ENCODE measurements around the gene NUDCD3. TPM values are rescaled to one million over a fixed set of nuclear protein-coding genes. Genes with fewer than 3 reads are reported as not detected.

NUDCD3 gene
- 86.1 TPM for polyA plus RNA-seq (ENCODE audit: insufficient read length)
- long read RNA-seq, donor 1, full-length matches to known transcripts = 15 of 21 reads
- long read RNA-seq, donor 1, partial matches to known transcripts = 6 of 21 reads
- long read RNA-seq, donor 1, other reads (novel, unspliced or antisense) = 0 of 21 reads
- long read RNA-seq, donor 2, full-length matches to known transcripts = 12 of 891 reads
- long read RNA-seq, donor 2, partial matches to known transcripts = 879 of 891 reads
- long read RNA-seq, donor 2, other reads (novel, unspliced or antisense) = 0 of 891 reads
- long read RNA-seq, donor 3, full-length matches to known transcripts = 12 of 12 reads
- long read RNA-seq, donor 3, partial matches to known transcripts = 0 of 12 reads
- long read RNA-seq, donor 3, other reads (novel, unspliced or antisense) = 0 of 12 reads
- long read RNA-seq, donor 4, partial matches to known transcripts = 739 of 739 reads
- long read RNA-seq, donor 4, other reads (novel, unspliced or antisense) = 0 of 739 reads
- long read RNA-seq, donor 5, full-length matches to known transcripts = 17 of 17 reads
- long read RNA-seq, donor 5, partial matches to known transcripts = 0 of 17 reads
- long read RNA-seq, donor 5, other reads (novel, unspliced or antisense) = 0 of 17 reads
- long read RNA-seq, donor 6, full-length matches to known transcripts = 13 of 13 reads
- long read RNA-seq, donor 6, partial matches to known transcripts = 0 of 13 reads
- long read RNA-seq, donor 6, other reads (novel, unspliced or antisense) = 0 of 13 reads
- long read RNA-seq, donor 7, full-length matches to known transcripts = 20 of 199 reads
- long read RNA-seq, donor 7, partial matches to known transcripts = 179 of 199 reads
- long read RNA-seq, donor 7, other reads (novel, unspliced or antisense) = 0 of 199 reads
- long read RNA-seq, donor 8, full-length matches to known transcripts = 6 of 14 reads
- long read RNA-seq, donor 8, partial matches to known transcripts = 8 of 14 reads
- long read RNA-seq, donor 8, other reads (novel, unspliced or antisense) = 0 of 14 reads

DNA sequence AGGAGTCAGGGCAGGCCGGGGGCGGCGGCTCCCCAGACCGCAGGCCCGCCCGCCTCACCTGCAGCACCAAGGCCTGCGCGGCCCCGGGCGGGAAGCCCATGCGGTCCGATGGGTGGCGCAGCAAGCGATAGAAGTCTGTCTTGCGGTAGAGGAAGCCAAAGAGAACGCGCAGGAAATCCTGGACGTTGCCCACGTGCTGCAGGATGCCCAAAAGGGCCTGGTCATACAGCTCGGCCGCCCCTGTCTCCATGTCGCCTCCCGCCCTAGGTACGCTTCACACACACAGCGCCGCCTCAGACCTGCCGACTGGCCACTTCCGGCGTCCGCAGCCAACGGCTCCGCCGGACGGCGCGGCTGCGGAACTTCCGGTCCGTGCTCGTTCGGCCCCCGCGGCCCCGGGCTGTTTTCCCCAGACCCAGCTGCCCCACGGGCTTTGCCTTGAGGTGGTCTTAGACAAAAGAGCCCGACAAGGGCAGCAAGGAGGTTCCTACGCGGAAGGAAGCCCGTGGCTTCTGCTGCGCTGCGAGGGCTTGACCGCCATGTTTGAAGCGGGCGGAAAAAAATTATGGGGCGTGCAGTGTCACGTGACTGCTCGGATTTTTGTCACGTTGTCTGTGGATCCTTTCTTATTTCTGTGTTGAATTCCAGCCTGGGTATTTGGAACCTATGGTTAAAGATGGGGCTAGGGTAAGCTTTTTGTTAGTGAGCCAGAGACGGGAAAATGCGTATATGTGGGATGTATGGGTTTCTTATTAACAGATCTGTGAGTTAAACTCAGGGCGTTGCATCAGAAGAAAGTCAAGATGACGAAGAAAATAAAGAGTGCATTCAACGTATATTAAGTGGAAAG lies at the start of gene NUDCD3:
NUDCD3 (minus strand) TSS at position 308 of the 850 bp plus-strand sequence; CDS start at position 250, 58 bp downstream.
- peak; percentile 87 for DNase-seq

DNA sequence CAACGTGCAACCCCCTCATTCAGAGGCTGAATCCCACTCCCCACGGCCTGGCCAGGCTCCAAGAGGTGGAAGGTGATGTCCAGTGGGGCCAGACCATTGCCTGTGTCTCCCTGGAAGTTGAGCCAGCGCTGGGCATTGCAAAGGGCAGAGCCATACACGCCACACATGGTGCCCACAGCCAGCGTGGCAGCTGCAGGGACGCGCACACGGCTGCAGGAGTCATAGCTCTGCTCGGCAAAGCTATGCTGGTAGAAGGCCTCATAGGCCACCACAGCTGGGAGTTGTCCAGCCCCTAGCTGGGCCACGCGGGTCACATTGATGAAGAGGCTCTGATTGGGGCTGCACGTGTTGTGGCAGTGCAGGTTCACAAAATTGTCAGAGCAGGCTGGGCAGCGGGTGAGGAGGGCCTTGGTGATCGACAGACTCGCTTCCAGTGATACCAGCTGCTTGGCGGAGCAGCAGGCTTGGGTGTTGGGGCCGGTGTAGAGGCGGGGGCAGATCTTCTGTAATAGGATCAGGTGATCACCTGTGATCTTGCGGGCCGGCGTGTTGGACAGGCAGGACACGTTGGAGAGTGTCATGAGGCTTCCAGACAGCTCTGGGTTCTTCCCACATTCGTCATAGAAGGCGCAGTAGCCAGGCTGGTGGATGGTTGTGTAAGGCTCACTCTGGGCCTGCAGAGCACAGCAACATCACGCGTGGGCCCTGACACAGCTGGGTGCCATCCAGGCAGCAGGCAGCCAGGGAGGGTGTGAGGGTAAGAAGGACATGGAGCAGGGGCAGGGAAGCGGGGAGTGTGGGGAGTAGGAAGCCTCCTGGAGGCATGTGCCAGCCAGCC lies 49.4 kb upstream of the NUDCD3 start:
- DNase-seq = no peak

DNA sequence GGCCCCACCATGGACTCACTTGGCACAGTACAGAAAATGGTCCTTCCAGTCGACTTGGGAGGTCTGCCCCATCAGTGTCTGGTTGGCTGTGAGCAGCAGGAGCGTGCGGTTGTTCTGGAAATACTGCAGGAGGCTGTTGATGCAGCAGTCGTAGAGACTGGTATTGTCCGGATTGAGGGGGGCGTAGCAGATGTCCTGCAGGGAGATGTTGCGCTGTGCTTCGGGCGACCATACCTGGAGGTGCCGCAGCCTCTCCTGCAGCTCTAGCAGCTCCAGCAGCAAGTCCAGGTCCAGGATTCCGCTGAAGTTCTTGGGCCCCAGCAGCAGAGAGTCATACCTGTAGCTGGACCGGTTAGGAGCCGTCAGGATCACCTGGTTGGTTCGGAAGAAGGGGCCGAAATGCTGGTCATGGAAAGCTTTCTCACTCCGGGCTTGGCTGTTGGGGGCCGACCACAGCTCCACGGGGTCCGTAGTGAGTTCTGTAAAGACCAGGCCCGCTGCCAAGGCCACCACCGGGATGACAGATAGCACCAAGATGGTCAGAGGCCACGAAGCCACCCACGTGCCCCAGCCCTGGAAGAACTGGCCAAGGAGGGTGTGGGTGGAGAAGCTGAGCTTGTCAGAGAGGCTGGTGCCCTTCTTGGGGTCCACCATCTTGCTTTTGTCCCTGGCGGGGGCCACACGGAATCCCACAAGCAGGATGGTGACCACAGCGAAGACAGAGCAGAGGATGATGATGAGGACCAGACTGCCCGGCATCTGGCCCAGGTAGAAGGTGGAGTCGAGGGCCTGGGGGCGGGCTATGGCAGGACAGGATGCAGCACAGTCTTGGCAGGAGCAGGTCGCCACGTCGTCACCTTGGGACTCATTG lies 48.6 kb upstream of the NUDCD3 start:
- no peak for DNase-seq

DNA sequence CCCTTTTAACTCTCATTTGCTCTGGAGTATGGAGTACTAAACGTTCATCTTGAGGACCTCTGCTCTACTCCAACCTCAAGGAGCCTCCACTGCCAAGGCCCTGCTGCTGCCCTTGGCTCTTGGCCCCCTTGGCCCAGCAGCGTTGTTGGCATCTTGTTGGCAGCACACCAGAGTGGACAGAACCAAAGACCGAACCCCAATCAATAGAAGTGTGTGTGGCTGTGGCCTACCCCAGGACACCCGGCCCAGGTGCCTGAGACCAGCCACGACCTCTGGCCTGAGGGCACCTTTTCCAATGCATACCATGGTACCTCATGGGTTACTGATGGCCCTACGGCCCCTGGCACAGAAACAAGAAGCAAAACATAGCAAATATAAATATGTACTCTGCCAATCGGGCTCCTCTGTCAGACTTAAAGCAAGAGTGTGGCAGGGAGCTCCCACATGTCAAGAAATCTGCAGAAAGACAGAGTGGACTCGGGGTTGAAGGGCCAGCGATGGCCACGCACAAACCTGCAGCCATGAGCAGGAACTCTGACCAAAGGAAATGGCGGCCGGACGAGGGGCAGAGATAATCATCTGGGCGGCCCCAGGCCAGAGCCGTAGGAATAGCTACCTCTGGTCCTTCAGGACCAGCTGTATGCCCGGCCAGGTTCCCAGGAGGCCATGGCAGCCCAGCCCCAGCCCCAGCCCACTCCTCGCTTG lies 47.8 kb upstream of the NUDCD3 start:
- DNase-seq = no peak

DNA sequence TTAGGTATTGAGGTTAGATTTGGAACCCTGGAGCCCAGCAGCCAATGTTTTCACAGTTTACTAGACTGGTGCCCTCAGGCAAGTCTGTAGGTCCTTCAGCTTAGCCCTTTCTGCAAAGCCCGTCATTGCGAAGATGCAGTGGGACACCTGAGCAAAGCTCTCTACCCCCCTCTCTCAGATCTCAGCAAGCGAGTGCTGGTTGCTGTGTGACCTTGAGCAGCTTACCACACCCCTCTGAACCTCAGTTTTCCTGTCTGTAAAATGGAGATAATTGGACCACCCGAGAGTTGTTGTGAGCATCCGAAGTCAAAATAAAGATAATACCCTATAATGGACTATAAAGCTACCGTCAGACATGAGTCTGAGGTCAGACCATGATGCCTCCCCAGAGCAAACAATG lies 47.0 kb upstream of the NUDCD3 start:
- no peak for DNase-seq

DNA sequence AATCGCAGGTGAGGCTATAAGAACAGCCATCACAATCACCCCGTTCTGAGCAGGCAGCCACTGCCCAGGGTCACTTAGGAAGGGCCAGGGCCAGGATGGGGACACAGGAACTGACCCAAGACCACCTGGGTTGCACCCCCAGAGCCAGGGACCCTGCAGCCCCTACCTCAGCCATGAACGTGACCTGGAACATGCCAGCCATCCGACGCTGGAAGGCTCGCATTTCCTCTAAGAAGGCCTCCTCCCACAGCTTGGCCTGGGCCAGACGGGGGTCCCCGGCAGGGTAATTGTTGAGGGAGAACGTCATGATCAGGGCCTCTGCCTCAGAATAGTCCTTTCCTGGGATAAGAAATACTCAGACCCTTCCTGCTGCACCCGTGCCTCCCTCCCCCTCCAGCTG lies 45.6 kb upstream of the NUDCD3 start:
- no peak for DNase-seq

DNA sequence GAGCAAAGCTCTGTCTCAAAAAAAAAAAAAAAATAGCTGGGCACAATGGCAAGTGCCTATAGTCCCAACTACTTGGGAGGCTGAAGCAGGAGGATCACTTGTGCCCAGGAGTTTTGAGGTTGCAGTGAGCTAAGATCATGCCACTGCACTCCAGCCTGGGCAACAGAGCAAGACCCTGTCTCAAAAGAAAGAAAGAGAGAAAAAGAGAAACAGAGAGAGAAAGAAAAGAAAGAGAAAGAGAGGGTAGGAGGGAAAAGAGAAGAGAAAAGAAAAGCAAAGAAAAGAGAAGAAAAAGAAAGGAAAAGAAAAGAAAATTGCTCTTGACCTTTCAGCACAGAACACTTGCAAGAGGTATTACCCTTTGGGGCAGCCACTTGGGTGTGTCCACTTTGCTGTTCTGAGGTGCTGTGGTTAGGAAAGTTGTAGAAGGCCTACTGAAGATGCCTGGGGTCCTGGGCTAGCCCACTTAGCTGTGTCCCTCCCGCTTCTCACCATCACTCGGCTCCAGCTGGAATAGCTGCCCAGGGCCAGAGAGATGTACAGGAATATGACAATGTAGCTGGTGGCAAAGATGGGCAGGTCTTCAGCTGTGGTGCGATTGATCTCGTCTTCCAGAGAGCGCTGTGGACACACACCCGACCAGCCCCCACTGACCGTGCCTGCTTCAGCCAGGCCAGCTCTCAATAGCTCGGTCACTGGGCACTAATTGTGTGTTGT lies 45.0 kb upstream of the NUDCD3 start:
- DNase-seq = no peak

DNA sequence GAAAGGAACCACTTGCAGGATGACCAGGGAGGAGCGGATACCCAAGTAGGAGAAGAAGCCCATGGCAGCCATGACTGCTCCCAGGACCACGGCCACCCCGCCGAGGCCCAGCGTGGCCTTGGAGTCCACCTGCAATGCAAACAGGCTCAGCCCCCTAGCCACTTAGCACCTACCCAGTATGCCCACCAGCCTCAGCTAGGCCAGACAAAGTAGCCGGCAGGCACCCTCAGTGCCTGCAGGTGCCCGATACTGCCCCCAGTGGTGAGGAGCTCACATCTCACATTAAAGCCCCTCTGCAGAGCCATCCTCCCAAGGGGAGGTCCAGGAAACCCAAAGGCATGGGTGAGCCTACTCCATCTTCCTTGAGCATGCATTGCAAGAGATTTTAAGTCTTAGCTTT lies 44.0 kb upstream of the NUDCD3 start:
- DNase-seq = no peak

DNA sequence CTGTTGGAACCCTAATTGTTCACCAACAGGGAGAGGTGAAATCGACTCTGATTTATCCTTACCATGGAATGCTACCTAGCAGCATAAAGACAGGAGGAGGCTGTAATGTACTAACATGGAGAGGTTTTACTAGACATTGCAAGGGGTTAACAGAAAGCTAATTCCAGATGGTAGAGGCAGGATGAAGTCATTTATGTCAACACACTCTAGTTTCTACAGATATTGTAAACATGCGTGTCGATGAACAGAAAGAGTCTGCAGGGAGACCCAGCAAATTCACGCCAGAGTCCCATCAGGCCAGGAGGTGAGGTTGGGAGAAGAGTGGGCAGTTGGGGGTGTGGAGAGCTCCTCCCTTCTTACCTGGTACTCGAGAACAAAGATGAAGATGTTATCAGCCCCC lies 43.6 kb upstream of the NUDCD3 start:
- DNase-seq = no peak

DNA sequence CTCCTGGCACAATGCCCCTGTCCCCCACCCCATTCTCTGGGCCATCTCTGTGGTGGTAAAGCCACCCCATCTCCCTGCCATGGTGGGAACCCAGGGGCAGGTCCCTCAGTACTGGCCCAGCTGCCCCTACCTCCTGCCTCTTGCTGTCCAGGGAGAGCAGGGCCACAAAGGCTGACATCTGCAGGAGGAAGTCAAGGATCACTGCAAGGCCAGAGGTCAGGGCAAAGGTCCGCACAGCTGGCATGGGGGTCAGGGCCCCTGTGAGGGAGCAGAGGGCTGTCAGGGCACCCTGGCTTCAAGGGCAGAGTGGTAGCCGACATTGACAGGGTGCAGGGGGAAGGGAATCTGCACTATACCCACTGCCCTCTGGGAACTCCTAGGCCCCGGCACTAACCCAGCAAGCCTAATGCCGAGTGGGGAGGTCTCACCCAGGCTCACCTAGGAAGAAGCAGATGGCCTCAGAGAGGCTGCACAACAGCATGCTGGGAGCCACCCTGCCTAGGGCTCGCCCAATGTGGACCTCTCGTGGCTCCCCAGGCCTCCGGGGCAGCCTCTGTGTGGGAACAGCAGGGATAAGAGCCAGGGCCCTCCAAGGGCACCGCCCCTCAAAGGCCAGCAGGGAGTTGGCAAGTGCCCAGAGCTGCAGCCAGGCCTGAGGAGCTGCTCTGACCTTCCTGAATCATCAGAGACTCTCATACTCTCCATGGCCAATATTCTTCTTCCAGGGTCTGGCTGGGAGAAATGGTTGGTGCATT lies 43.0 kb upstream of the NUDCD3 start:
- DNase-seq = no peak

DNA sequence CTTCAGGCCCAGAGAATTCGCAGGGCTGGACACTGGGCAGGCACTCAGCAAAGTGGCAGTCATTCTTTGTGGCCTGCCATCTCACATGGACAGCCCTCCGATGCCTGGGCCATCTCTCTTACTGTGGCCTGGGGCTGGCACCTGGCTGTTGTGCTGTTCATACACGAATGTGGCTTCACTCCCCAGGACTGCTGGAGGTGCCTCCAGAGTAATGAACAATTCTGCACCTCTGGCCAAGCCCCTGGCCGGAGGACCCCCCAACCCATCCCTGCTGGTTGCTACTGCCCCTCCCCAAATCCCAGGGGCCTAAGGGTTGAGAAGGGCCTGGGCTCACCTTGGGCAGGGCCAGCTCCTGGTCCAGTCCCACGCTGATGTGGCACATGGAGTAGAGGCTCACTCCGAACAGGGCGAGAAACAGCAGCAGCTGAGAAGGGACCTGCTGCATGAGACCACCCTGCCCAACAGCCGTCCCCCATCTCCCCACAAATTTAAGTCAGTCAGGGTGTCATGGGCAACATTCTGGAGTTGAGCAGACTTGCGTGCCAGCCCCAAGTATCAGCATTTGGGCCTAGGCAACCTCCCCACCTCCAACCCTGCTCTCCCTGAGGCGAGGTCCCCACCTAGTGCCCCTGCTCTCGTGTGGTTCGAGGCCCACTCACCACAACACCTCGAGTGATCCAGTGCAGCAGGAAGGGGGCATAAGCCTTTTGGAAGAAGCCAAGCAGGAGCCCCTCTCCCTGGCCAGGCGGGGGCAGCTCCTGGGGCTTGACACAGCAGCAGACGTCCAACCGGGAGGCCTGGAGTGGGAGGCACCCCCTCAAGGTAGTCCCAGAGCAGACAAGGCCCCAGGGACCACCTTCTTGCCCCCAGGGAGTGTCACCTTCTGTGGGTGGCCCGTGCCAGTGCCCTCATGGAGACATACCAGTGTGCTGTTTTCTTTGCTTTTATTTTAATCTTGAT lies 41.2 kb upstream of the NUDCD3 start:
- no peak for DNase-seq

DNA sequence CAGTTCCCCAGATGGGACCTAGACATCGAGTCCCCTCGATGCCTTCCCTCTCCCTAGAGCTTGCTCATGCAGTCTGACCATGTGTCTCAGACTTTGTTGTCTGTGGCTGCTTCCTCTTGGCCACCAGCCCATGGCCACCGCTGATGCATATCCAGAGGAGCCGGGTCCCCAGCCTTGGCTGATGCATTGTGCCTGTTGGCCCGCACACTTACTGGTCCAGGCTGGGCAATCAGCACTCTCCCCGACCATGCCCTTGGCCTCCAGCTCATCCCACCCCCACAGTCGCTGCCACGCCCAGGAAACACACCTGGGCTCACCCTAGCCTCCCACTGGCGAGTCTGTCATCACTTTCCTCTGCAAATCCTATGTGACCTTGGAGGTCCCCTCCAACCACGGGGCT lies 40.5 kb upstream of the NUDCD3 start:
- no peak for DNase-seq

DNA sequence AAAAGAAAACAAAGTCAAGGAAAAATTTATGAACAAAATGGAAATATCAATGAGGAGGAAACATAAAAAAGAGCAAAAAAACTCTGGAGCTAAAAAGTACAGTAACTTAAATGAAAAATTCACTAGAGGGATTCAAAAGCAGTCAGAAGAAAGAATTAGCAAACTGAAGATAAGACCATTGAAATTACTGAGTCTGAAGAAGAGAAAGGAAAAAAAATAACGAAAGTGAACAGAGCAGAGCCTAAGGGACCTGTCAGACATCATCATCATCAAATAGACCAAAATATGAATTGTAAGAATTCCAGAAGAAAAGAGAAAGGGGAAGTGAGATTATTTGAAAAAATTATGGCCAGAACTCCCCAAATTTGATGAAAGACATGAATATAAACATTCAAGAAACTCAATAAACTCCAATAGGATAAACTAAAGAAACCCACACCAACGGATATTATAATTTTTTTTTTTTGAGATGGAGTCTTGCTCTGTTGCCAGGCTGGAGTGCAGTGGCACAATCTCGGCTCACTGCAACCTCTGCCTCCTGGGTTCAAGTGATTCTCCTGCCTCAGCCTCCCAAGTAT lies 34.4 kb upstream of the NUDCD3 start:
- DNase-seq = no peak

DNA sequence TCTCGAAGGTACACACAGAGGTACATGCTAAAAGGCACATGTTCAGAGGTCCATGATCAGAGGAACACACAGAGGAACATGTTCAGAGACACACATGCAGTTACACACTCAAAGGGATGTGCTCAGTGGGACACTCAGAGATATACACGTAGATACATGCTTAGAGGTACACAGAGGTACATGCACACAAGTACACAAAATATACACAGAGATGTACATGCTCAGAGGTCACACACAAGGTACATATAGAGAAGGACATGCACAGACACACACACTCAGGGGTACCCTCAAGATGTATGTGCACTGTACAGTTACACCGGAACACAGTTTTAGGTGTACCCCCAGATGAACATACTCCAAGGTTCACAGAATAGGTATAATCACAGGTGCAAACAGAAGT lies 31.9 kb upstream of the NUDCD3 start:
- DNase-seq = no peak

DNA sequence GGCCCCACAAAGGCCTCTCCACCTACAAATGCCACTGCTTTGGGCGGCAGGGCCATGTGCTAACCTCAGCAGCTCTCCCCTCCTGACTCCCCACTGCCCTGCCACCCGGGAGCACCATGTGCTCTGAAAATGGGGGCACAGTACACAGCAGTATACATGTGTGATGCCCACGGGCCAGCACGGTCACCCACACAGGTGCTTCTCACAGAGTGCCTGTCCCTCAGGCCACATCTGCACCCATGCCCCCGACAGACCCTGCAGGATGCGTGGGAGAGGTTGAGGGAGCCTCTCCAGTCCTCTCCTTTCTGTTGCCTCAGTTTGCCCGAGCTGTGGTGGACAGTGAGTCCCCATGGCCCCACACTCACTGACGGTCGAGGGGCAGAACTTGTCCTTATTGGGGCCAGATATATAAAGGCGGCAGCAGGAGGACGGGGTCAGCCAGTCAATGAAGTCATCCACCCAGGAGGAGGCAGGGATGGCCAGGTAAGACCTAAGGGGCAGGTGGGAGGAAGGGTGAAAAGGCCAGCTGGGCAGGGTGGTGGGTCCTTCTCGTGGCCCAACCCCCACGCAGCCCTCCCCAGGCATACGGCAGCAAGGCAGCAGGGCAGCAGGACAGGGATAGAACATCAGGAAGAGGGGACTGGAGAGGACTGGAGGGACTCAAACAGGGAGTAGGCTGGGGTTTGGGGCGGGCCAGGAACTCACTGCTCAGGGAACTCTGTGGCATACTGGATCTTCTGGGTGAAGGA lies 31.1 kb upstream of the NUDCD3 start:
- DNase-seq = no peak
